Kidney tubule cell (primary cell): ENCODE measurements around the gene DHX9.

Source experiments
- DNase-seq: peaks from one replicate; pipeline ENCODE4 v3.0.0-alpha.2; 2018; ENCODE audit warnings: low spot score

DHX9 gene

GRCh38 chr1:182841368-182841988 lies 2.3 kb downstream of the DHX9 start:
- DNase-seq: peak; percentile 93

DNA sequence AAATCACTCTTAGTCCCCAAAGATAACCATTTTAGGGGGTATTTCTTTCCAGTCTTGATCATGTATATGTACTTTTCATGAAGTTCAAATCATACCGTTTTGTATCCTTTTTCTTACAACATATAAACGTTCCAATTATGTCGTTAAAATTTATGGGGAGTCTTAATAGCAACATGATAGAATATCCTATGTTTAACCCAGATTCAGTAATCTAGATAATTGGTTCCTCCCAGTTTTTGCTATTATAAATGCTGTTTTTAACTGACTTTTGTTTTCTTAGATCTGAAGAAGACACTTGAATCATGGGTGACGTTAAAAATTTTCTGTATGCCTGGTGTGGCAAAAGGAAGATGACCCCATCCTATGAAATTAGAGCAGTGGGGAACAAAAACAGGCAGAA lies 3.1 kb downstream of the DHX9 start:
- DNase-seq: no peak

- no peak for DNase-seq
These were observed 6.2 kb downstream of the DHX9 start for GRCh38 chr1:182845379-182845778.

DNA sequence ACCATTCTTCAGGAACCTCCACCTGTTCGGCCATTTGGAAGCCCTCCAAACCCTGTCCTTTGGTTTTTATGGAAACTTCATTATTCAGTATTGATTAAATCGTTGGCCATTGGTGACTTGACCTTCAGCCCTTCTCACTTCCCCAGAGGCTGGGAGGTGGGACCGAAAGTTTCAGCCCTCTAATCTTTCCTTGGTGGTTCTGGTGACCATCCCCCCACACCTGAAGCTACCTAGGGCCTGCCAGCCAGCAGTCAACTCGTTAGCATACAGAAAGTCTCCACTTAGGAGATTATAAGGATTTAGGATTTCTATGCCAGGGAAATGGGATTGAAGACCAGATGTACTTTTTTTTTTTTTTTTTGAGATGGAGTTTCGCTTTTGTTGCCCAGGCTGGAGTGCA lies 6.7 kb downstream of the DHX9 start:
- no peak for DNase-seq

DNA sequence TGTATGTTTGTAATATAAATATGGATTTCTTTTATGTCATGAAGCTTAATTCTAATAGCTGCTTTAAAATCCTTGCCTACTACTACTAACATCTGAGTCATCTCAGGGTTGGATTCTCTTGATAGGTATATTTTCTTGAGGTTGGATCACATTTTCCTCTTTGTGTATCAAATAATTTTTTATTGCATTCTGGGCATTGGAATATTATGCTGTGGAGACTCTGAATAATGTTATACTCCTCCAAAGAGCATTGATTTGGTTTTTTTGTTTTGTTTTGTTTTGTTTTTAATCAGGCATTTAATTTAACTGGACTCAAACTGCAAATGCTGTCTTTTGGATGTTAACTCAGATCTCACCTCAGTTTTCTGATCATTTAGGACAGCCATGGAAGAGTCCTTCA lies 8.0 kb downstream of the DHX9 start:
- DNase-seq: no peak

DNA sequence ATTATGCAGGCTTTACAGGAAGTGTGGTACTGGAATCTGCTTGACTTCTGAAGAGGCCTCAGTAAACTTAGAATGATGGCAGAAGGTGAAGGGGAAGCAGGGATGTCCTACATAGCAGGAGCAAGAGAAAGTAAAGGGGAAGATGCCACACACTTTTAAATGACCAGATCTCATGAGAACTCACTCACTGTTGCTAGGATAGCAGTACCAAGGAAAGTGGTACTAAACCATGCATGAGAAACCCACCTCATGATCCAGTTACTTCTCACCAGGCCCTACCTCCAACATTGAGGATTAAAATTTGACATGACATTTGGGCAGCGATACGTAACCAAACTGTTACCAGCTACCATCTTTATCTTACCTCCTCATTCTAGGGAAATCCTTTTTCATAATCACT lies 9.6 kb downstream of the DHX9 start:
- no peak for DNase-seq

GRCh38 chr1:182850319-182850718 lies 11.2 kb downstream of the DHX9 start:
- DNase-seq: no peak

- DNase-seq: no peak
These were observed 12.7 kb downstream of the DHX9 start for GRCh38 chr1:182851825-182852224.

DNA sequence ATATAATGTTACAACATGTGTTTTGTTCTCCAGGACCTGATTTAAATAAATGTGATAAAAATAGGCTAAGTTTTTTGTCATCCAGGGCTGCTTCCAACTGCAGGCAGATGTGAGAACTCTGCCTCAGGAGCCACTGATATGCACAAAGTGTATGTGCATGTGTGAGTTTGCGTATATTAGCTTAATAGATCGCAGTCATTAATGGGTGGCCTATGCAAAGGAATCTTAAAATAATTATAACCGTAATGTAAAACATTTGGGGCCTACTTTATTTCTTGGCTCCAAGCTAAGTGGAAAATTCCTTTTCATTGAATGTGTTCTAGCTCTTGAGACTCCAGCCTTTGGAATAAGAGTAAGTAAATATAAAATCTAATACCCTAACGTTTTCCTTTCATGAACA lies 16.8 kb downstream of the DHX9 start:
- DNase-seq: no peak

DNA sequence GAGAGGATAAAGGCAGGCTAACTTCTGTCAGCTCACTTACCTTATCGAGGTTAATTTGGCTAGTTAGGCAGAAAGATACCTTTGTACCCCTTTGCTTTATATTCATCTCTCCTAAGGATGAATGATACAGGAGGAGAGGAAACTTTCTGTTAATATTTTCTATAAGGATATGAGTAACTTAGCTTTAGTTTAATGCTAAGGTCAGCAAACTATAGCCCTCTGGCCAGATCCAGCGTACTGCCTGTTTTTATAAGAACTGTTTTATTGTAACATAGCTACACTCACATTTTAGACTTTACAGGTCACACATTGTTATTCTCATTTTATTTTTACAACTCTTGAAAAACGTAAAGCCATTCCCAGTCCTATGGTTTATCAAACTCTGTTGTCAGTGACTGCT lies 18.1 kb downstream of the DHX9 start:
- DNase-seq: no peak

GRCh38 chr1:182860658-182861057 lies 21.5 kb downstream of the DHX9 start:
- DNase-seq: no peak

- peak; percentile 8 for DNase-seq
These were observed 22.8 kb downstream of the DHX9 start for GRCh38 chr1:182861994-182862393.

DNA sequence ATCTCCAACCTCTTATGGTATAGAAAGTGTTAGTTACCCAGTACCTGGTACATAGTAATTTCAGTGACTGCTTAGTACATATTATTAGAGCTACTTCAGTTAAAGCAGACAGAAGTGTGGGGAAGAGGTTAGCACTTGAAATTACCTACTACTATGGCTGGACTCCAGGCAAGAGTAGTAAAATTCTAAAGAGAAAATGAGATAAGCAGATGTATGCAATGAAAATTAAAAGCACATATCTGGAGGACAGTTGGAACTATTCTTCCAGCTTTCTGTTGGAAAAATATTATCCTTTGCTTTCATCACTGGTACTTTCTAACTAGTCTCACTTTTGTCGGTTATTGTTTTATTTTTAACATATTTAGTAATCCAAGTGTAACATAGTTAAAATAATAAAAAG lies 23.7 kb downstream of the DHX9 start:
- no peak for DNase-seq

GRCh38 chr1:182863940-182864339 lies 24.8 kb downstream of the DHX9 start:
- DNase-seq: no peak

DNA sequence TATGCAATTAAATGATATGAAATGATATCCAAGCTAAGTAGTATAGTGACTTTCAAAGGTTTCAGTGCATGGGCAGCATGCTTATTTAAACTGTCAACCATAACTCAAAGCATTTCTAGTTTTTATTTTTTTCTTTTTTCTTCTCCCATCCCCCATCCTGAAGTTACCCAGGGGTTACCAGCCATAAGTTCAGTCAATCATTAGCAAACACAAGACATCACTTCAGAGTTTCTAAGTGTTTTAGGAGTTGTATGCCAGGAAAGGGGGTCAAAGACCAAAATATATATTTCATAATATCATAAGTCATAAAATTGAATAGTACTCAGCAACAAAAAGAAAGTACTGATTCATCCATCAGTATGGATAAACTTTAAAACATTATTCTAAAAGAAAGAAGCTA lies 28.7 kb downstream of the DHX9 start:
- no peak for DNase-seq

DNA sequence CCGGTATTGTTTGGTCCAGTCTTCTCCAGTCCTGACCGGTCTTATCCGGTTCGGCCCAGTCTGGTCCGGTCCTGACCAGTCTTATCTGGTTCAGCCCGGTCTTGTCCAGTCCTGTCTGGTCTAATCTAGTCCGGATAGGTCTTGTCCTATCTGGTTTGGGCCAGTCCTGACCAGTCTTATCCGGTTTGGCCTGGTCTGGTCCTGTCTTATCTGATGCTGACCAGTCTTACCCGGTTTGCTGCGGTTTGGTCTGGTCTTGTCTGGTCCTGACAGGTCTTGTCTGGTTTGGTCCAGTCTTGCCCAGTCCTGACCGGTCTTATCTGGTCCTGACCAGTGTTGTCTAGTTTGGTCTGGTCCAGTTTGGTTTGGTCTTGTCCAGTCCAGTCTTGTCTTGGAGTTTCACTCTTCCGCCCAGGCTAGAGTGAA lies 30.1 kb downstream of the DHX9 start:
- no peak for DNase-seq

- DNase-seq: no peak
These were observed 33.7 kb downstream of the DHX9 start for GRCh38 chr1:182872881-182873280.

DNA sequence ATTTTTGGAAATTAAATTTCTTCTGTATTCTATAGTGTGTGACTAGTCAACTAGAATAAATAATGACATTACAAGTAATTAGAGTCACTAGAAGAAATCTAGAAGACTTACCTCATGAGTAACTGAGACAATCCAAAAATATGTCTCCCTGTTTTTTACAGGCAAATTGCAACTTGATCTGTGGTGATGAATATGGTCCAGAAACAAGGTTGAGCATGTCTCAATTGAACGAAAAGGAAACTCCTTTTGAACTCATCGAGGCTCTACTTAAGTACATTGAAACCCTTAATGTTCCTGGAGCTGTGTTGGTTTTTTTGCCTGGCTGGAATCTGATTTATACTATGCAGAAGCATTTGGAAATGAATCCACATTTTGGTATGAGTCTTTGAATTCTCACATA lies 36.7 kb downstream of the DHX9 start:
- no peak for DNase-seq

- DNase-seq: no peak
These were observed 38.2 kb downstream of the DHX9 start for GRCh38 chr1:182877331-182877730.

- DNase-seq: no peak
These were observed 38.7 kb downstream of the DHX9 start for GRCh38 chr1:182877842-182878241.

- DNase-seq: no peak
These were observed 45.7 kb downstream of the DHX9 start for GRCh38 chr1:182884872-182885271.

GRCh38 chr1:182885591-182885990 lies 46.4 kb downstream of the DHX9 start:
- DNase-seq: no peak

DNA sequence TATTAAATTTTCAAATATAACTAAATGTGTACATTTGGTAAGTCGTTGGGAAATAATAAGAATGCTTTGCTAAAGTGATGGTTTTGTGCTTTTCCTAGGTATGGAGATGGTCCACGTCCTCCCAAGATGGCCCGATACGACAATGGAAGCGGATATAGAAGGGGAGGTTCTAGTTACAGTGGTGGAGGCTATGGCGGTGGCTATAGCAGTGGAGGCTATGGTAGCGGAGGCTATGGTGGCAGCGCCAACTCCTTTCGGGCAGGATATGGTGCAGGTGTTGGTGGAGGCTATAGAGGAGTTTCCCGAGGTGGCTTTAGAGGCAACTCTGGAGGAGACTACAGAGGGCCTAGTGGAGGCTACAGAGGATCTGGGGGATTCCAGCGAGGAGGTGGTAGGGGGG lies 47.8 kb downstream of the DHX9 start:
- no peak for DNase-seq

- no peak for DNase-seq
These were observed 49.8 kb downstream of the DHX9 start for GRCh38 chr1:182888736-182889531.
